Umbilical cord (tissue), 2 donors: ENCODE data around the gene EDIL3. TPM values are rescaled to one million over a fixed set of nuclear protein-coding genes. Genes with fewer than 3 reads are reported as not detected.
"Not testable (repeated sequence)": the region's sequence is repeated elsewhere in the genome, so short reads cannot be mapped to it uniquely, and the experiment has no call there.

Experiments
- DNase-seq: peaks from one replicate; pipeline ENCODE4 v3.0.0-alpha.2; 2015; ENCODE audit warnings: low spot score
- total RNA-seq: library from RNA; depleted of rRNA; stranded (reverse); fragments of >200 nt; gene quantifications from one replicate; pipeline ENCODE4 v1.2.3, GENCODE V29; 2014; ENCODE audit warnings: low replicate concordance; ENCODE audit not compliant: insufficient read depth

Gene EDIL3
- total RNA-seq, 1 donor from 2014 or later: 170 TPM

GRCh38 chr5:84191281-84191680, 193.4 kb downstream of the EDIL3 start:
- DNase-seq: peak; percentile 18

- peak; percentile 75 for DNase-seq
These were observed 199.8 kb downstream of the EDIL3 start for GRCh38 chr5:84184857-84185256.

DNA sequence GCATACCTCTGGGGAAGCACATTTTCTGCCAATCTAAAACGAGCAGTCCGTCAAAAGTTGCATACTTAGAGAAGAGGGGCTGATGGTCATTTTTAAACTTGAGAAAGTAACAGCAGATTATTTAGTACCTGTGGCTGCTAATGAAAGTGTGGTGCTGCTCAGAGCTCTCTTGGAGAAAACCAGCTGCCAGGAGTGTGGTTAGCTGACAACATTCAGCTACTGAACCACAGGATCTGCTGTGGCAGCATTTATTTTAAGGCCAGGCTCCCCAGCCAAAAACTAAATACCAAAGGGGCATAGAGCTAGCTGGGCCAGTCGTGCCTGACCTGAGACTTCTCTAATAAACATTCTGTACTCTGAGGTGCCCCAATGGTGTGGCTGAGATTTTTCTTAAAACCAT, 203.6 kb downstream of the EDIL3 start:
- no peak for DNase-seq

- DNase-seq: no peak
These were observed 215.8 kb downstream of the EDIL3 start for GRCh38 chr5:84168841-84169240.

- no peak for DNase-seq
These were observed 221.0 kb downstream of the EDIL3 start for GRCh38 chr5:84163671-84164070.

GRCh38 chr5:84162695-84163094, 222.0 kb downstream of the EDIL3 start:
- DNase-seq: no peak

- DNase-seq: not testable (repeated sequence)
These were observed 224.0 kb downstream of the EDIL3 start for GRCh38 chr5:84160650-84161049.

DNA sequence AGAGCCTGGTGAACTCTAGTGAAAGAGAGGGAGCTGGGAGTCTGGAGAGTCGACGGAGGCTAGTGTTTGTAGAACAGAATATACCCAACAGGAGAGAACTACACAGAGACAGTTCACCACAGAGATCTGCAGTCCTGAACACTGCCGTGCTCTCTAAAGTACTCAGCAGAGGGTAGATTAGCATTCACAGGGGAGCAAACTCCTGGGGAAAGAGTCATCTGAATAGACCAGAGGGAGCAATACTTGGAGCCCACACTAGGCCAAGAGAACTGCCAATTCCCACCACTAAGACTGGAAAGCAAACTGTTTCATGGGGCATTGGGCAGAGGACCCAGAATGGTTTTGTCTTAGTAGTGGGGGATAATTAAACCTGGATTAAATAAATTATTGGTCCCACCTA, 235.6 kb downstream of the EDIL3 start:
- DNase-seq: no peak

GRCh38 chr5:84148651-84149050, 236.0 kb downstream of the EDIL3 start:
- DNase-seq: no peak

- DNase-seq: no peak
These were observed 247.1 kb downstream of the EDIL3 start for GRCh38 chr5:84137541-84137940.

DNA sequence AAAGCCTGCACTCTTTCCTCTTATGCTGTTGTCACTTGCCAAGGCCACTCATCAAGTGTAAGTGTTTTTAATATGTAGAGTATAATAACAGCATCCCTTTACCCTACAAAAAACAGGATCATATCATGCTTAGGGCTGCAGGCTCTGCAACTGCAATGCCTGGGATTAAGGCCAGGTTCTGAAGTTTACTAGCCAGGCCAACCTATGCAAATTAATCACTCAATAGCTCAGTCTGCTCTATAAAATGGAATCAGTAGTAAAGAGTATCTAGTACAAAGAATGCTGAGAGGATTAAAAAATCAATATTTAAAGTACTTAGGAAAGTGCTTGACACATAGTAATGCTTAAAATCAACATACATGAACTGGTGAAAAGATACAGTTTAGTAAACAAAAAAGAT, 253.3 kb downstream of the EDIL3 start:
- DNase-seq: no peak

DNA sequence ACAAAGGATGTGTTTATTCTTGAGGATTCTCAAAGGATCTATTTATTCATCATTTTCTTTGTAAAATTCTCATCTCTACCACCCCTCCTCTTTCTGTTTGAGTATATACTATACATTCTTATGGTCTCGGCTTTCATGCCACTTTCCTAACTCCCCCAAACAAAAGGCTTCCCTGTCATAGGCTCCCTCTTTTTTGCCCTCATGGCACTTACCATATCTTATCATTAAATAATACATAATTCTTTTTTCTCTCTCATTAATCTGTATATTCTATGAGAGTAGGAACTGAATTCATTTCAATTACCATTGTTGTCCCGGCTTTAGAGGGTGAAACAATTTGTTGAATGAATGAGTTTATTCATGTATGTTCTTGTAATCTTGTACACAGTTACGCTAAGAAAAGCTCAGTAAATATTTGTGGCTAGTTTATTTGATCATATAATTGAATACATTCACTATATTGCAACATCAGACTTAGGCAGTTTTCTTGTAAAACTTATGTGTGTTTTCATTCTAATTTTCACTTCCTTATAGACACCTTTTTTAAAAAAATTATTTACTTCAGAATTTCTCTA, 254.6 kb downstream of the EDIL3 start:
- DNase-seq: no peak

- no peak for DNase-seq
These were observed 259.5 kb downstream of the EDIL3 start for GRCh38 chr5:84125216-84125615.

GRCh38 chr5:84119252-84119651, 265.4 kb downstream of the EDIL3 start:
- no peak for DNase-seq

GRCh38 chr5:84118551-84118950, 266.1 kb downstream of the EDIL3 start:
- DNase-seq: no peak

DNA sequence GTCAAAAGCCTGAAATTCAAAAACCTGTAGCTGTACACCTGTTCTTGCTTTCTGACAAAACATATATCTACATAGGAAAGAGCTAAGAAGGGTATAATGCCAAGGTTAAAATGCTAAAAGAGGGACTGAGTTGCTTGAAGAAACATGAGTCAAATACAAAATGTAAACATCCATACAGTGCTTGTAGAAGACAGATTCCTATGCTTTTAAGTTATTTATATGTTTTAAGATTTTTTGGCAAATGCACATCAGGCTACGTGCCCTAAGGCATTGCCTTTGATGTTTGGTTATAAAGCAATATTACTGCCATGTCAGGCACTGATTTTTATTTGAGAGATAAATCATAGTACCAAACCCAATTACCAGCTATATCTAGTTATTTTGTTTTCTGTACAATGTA, 269.0 kb downstream of the EDIL3 start:
- DNase-seq: no peak

DNA sequence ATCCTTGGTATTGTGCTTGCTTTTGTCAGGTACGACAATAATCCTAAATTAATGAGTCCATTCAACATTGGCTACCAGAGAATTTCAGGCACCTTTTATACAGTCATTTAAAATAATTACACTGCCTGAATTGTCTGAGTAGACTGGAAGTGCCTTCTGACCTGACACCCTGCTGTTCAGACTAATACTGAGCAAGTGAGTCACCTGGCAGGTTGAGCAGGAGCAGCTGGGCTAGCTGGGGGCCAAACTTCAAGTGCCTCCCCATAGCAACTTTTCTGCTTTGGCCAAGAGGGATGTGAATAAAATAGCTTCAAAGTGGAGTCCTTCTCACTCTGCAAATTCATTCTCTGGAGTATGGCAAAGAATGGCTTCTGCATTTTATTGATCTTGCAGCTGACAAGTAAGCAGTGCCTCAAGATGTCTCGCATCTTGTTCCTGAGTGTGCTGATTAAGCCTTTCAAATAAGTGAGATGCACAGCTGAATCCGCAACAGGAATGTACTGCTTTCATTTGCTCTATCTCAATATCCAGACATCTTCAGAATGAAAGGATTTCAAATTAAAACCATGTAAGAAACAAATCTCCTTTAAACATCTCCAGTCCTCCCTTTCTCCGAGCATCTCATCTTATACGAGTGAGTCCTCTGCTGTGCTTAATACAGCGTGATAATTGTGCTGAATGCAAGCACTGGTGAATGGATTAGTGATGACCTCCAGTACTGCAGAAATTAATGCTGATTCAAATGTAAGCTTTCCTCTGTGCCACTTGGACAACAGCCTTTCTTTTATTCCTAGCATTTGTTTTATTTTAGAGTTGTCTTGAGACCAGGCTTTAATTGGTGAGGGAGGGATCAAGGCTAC, 271.2 kb downstream of the EDIL3 start:
- DNase-seq: peak; percentile 21

DNA sequence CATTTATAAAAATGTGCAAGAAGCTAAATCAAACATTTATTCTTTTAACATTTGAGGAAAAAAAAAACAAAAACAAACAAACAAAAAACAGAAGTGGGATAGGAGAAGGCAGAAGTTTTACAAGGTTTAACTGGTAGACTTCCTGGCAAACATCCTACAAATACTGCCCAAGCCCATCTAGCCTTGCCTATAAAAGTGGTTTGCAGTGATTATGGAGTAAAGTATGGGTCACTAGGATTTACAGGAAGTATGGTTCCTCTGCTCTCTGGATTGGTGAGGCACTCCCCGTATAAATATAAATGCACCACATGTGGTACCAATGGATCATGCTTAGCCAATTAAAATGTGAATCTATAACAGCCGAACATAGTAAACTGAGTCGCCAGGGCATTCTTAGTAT, 291.9 kb downstream of the EDIL3 start:
- no peak for DNase-seq

GRCh38 chr5:84091127-84091799, 293.4 kb downstream of the EDIL3 start:
- DNase-seq: peak; percentile 12

GRCh38 chr5:84088996-84089395, 295.7 kb downstream of the EDIL3 start:
- DNase-seq: peak; percentile 15

- DNase-seq: no peak
These were observed 298.2 kb downstream of the EDIL3 start for GRCh38 chr5:84086511-84086910.

DNA sequence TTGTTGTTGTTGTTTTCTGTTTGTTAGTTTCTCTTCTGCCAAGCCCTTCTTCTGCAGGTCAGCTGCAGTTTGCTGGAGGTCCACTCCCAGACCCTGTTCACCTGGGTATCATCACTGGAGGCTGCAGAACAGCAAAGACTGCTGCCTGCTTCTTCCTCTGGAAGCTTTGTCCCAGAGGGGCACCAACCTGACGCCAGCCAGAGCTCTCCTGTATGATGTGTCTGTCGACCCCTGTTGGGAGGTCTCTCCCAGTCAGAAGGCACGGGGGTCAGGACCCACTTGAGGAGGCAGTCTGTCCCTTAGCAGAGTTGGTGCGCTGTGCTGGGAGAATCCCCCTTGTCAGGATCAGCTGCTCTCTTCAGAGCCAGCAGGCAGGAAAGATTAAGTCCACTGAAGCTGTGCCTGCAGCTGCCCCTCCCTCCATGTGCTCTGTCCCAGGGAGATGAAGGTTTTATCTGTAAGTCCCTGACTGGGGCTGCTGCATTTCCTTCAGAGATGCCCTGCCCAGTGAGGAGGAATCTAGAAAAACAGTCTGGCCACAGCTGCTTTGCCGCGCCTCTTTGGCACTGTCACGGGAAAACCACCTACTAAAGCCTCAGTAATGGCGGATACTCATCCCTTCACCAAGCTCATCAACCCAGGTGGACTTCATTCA, 299.2 kb downstream of the EDIL3 start:
- DNase-seq: peak; percentile 65
